Type B pancreatic cell (in vitro differentiated cells): ENCODE data around the gene VDR. TPM values are rescaled to one million over a fixed set of nuclear protein-coding genes. Genes with fewer than 3 reads are reported as not detected.

Experiments used
- DNase-seq: peaks from one replicate; pipeline ENCODE4 v3.0.0; 2021; ENCODE audit warnings: mixed read lengths; ENCODE audit not compliant: unreplicated experiment; ENCODE audit errors: extremely low spot score
- H3K27ac Mint-ChIP-seq: 2 replicates; pipeline ENCODE4 v1.8.0; 2021; ENCODE audit warnings: mild to moderate bottlenecking, mixed read lengths
- H3K27me3 Mint-ChIP-seq: 2 replicates; pipeline ENCODE4 v1.8.0; 2021; ENCODE audit warnings: mixed read lengths
- H3K36me3 Mint-ChIP-seq: 2 replicates; pipeline ENCODE4 v1.8.0; 2021; ENCODE audit warnings: mixed read lengths
- H3K4me1 Mint-ChIP-seq: one replicate; pipeline ENCODE4 v1.8.0; 2021; ENCODE audit warnings: mixed read lengths; ENCODE audit not compliant: unreplicated experiment
- H3K4me3 Mint-ChIP-seq: 2 replicates; pipeline ENCODE4 v1.8.0; 2021; ENCODE audit warnings: mild to moderate bottlenecking, mixed read lengths
- H3K9me3 Mint-ChIP-seq: 2 replicates; pipeline ENCODE4 v1.8.0; 2021; ENCODE audit warnings: mixed read lengths
- CTCF ChIP-seq: fragments of 200-600 bp; sonication (generic); conservative IDR thresholded peaks from 2 replicates; pipeline ENCODE4 v1.5.0; 2021; ENCODE audit warnings: antibody characterized with exemption, mild to moderate bottlenecking
- total RNA-seq: library from RNA; stranded (reverse); gene quantifications from 2 replicates; pipeline ENCODE4 v1.2.1, GENCODE V29; 2021; ENCODE audit warnings: low replicate concordance

VDR gene
- total RNA-seq, 1 donor from 2014 or later: 0.77 TPM

DNA sequence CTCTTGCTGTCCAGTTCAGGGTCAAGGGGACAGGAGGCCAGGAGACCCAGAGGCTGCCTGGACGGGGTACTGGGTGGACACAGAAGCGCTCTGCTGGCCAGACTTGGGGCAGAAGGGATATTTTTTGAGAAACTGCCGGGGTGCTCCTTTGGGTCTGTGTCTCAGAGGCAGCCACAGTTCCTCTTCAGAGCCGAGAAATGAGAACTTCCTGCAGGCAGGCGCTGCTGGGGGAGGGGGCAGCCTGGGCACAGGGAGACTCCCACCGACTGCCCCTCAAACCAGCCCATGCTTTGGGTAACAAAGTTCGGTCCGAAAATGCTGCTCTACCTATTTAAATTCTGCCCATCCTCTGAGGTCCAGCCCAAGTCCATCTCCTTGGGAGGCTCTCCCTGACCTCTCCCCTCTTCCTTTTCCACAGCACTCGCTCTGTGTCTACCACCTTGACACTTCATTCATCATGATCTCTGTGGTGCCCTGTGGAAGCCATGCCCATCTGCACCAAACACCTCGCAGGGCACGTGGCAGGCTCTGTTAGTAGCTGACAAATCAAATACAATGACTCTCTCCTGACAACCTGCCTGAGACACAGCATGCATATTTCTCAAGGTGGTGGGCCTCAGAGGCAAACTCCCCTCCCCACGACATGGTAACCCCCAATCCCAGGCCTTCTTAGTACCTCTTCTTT is 101.5 kb downstream of the VDR start:
- H3K9me3 Mint-ChIP-seq: no peaks in the 10 kb centered on the region
- no peak for TF ChIP-seq CTCF
- no peak for DNase-seq
- no peak overlapping the region for H3K4me3 Mint-ChIP-seq
- H3K27ac Mint-ChIP-seq: peak overlapping the region; percentile 39
- no peaks in the 10 kb centered on the region for H3K27me3 Mint-ChIP-seq
- H3K4me1 Mint-ChIP-seq: peaks cover 43% of the 10 kb centered on the region
- no peaks in the 10 kb centered on the region for H3K36me3 Mint-ChIP-seq

- Mint-ChIP-seq H3K9me3 (no peaks in the 10 kb centered on the region), H3K27ac (no peak overlapping the region), H3K4me3 (no peak overlapping the region), H3K36me3 (no peaks in the 10 kb centered on the region), H3K4me1 (peaks cover 38% of the 10 kb centered on the region), H3K27me3 (no peaks in the 10 kb centered on the region)
- no peak for DNase-seq
- peak; percentile 59 for TF ChIP-seq CTCF
Measured at GRCh38 chr12:47802312-47802711, 102.5 kb downstream of the VDR start.

DNA sequence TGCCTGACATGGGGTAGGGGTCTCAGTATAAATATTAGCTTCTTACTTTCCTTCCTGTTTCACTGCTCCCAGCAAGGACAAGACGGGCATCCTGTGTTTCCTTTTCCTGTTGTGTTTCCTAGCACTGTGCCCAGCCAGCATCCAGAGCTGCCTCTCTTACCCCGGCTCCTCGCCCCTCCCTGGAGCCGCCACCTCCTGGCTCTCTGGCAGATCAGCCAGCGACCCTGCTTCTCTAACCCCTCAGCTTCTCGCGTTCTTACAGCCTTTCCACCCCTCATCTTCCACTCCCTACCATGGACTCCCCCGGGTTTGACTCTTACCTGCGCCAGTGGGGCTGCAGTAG is 102.9 kb downstream of the VDR start:
- DNase-seq: no peak
- H3K36me3 Mint-ChIP-seq: no peaks in the 10 kb centered on the region
- peaks cover 33% of the 10 kb centered on the region for H3K4me1 Mint-ChIP-seq
- no peak overlapping the region for H3K27ac Mint-ChIP-seq
- no peak for TF ChIP-seq CTCF
- H3K27me3 Mint-ChIP-seq: no peaks in the 10 kb centered on the region
- no peaks in the 10 kb centered on the region for H3K9me3 Mint-ChIP-seq
- no peak overlapping the region for H3K4me3 Mint-ChIP-seq

DNA sequence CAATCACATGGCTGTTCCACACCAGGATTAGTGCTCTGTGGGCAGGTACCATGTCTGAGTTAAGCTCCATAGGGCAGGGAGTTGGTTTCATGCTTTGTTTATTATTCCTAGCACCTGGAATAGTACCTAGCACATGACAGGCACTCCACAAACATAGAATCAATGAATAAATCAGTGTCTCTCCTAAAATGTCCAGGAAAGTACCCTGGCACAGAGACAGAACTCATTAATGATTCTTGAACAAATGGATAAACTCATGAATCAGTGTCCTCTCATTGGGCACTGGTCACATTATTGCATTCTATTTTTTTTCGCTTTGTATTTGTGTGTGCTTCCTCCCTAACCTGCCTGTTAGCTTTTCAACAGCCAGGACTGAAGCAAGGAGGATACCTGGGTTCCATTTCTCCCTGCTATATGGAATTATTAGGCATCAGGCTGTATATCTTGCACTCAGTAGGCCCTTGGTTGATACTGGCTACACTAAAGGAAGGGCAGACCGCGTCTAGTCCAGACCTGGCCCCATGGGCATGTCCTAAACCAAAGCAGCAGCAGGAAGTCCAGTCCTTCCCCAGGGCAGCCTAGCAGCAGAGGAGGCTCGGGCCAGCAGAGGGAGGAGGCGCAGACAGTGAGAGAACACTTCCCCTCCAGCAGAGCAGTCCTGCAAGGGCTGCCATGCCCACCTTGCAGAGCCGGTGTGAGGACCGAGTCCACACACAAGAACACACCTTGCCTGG is 103.5 kb downstream of the VDR start:
- DNase-seq: no peak
- Mint-ChIP-seq H3K36me3 (no peaks in the 10 kb centered on the region), H3K9me3 (no peaks in the 10 kb centered on the region), H3K4me3 (no peak overlapping the region), H3K27me3 (no peaks in the 10 kb centered on the region), H3K27ac (peak overlapping the region; percentile 61), H3K4me1 (peaks cover 33% of the 10 kb centered on the region)
- no peak for TF ChIP-seq CTCF

DNA sequence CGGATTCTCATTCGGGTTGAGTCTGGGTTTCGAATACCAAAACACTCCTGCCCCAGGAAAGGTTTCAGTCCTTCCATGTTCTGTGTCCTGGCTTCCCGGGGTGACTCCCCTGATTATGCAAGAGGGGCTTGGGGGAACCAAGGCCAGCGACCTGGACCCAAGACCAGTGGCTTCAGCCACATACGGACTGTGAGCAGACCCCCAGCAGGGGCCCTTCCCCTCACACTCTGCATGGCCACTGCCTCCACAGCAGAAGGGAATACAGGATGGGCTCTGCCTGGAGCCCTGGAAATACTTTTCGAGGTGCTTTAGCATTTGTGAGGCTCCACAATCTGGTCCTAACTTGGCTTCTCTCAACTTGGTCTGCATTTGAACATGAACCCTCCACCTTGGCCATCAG is 104.2 kb downstream of the VDR start:
- H3K27ac Mint-ChIP-seq: peak overlapping the region; percentile 61

More for the DNA sequence above, 104.2 kb downstream of the VDR start:
- Mint-ChIP-seq H3K36me3 (no peaks in the 10 kb centered on the region), H3K9me3 (no peaks in the 10 kb centered on the region), H3K4me1 (peaks cover 31% of the 10 kb centered on the region), H3K4me3 (no peak overlapping the region), H3K27me3 (no peaks in the 10 kb centered on the region)
- DNase-seq: no peak
- no peak for TF ChIP-seq CTCF
